Cardiac fibroblast (primary cell): Measurements from ENCODE around the gene PTPRH.

Experiments used
- DNase-seq, 2 donors: peaks; one replicate each; pipeline versions ENCODE4 v3.0.0 to v3.0.0-alpha.2; 2010; ENCODE audit warnings: low read depth in 2 of 2
- H3K4me3 ChIP-seq, 2 donors: replicated peaks in 1 of 2; 1 replicate in 1 of 2; 2 replicates in 1 of 2; pipeline ENCODE4 v1.5.1; 2011; ENCODE audit warnings: low read depth in 2 of 2, low read length in 2 of 2, mild to moderate bottlenecking in 2 of 2, moderate library complexity in 1 of 2
- TF ChIP-seq, protein P1 (sequence below): IDR thresholded peaks from one replicate; pipeline ENCODE4 v1.5.1; 2011; ENCODE audit warnings: low read depth, mild to moderate bottlenecking, low read length, inconsistent platforms

PTPRH gene

DNA sequence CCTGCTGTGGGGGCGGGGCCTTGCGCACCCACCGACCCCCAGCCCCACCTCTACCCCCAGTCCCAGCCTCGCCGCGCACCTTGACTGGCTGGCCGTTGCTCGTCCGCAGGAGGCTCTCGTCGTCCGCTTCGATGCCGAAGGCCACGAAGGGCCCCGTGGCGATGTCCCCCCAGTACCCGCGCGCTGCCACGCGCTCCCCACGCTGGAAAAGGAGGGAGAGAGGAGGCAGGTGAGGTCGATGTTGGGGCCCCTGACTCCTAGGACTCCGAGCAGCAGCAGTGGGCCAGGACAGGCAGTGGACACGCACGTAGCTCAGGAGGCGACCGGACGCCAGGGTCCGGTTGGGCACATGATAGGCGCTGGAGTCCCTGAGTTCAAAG lies 48.3 kb downstream of the PTPRH start:
- H3K4me3 ChIP-seq = no peak overlapping the region
- no peak for DNase-seq
- TF ChIP-seq, protein P1, sequence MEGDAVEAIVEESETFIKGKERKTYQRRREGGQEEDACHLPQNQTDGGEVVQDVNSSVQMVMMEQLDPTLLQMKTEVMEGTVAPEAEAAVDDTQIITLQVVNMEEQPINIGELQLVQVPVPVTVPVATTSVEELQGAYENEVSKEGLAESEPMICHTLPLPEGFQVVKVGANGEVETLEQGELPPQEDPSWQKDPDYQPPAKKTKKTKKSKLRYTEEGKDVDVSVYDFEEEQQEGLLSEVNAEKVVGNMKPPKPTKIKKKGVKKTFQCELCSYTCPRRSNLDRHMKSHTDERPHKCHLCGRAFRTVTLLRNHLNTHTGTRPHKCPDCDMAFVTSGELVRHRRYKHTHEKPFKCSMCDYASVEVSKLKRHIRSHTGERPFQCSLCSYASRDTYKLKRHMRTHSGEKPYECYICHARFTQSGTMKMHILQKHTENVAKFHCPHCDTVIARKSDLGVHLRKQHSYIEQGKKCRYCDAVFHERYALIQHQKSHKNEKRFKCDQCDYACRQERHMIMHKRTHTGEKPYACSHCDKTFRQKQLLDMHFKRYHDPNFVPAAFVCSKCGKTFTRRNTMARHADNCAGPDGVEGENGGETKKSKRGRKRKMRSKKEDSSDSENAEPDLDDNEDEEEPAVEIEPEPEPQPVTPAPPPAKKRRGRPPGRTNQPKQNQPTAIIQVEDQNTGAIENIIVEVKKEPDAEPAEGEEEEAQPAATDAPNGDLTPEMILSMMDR = no peak

DNA sequence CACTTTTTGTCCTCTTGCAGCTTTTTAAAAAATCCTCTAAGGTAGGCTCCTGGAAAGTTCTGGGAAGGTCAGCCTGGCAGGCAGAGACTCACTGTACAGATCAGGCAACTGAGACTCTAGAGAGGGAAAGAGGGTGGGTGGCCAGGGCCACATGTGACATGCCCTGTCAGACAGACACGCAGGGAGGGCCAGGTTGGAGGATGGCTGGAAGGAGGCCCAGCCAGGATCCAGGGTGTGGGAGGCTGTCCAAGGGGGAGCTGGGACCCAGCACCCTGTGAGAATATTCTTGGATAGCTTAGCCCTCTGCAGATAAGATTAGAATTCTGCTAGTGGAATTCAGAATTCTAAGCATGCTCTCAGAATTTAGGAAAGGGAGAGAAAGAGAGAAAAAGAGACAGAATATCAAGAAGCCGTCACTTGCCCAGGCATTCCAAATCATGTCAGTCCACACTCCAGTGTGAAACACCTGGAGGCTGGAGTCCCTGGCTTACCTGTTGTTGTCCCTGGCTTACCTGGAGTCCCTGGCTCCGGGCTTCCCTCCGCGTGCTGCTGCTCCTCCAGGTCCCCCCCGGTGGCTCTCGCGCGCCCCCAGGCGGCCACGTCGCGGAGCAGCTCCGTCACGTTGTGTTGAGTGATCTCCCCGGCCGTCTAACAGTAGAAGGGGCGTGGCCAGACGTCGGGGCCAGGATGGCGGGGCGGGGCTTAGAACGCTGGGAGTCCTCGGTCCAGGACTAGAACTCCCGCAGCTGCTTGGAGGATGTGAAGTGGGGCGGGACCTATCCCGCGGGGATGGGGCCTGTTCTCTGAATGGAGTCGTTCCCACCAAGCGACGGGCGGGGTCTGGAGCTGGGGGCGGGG lies 48.9 kb downstream of the PTPRH start:
- H3K4me3 ChIP-seq = no peak overlapping the region
- peak; percentile 85 to 87 for DNase-seq
- TF ChIP-seq, protein P1 = peak; percentile 94

DNA sequence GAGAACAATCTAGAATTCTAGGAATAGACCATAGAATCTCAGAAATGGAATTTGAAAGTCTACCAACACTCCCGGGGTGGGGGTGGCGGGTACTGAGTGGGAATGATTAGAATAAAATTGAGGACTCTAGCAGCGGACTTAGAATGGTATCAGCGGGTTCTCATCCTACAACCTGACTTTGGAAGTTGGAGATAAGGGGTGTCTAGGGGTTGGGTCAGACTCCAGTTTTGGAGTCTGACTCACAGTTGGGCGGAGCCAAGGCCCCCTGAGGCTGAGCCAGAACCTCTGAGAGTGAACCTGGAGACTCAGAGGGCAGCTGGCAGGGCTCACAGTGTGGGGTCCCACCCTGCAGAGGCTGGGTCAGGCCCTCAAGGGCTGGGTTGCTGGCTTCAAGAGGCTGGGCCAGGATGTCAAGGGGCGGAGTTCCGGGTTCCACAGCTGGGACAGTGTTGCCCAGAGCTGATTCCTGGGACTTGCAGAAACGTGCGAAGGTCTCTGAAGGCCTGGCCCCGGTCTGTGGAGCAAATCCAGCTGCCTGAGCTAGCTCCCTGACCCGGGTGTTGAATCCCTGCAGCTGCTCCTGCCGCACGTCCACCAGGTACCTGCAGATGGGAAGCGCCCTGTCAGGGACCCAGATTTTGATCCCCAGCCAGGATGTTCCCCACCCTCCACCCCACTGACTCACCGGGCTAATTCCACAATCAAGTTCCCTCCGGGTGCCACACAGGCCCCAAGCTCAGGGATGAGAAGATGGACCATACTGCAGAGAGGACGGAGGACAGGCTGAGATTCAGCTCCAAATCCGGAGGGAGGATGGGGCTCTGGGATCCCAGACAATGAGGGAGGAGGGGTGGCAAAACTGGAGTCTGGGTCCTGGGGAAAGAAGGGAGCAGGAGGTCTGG lies 50.2 kb downstream of the PTPRH start:
- peak; percentile 57 to 78 for DNase-seq
- no peak overlapping the region for H3K4me3 ChIP-seq
- TF ChIP-seq, protein P1 = no peak

DNA sequence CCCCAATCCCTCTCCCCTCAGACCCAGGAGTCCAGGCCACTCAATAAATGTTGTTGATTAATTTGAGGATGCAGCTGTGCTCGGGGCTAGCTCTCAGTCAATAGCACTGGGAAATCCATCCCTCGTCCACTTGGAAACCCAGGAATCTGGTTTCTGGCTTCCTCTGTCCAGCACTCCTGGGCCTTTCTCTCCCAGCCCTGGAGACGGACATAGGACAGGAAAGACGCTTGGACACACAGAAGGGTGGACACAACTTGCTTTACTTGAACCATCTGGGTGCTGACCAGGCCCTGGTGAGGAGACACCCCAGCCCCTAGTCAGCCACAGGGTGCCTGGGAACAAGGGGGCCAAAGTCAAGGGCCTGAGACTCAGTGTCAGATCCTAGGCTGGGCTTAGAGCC lies 50.9 kb downstream of the PTPRH start:
- no peak overlapping the region for H3K4me3 ChIP-seq
- TF ChIP-seq, protein P1 = no peak
- no peak for DNase-seq

DNA sequence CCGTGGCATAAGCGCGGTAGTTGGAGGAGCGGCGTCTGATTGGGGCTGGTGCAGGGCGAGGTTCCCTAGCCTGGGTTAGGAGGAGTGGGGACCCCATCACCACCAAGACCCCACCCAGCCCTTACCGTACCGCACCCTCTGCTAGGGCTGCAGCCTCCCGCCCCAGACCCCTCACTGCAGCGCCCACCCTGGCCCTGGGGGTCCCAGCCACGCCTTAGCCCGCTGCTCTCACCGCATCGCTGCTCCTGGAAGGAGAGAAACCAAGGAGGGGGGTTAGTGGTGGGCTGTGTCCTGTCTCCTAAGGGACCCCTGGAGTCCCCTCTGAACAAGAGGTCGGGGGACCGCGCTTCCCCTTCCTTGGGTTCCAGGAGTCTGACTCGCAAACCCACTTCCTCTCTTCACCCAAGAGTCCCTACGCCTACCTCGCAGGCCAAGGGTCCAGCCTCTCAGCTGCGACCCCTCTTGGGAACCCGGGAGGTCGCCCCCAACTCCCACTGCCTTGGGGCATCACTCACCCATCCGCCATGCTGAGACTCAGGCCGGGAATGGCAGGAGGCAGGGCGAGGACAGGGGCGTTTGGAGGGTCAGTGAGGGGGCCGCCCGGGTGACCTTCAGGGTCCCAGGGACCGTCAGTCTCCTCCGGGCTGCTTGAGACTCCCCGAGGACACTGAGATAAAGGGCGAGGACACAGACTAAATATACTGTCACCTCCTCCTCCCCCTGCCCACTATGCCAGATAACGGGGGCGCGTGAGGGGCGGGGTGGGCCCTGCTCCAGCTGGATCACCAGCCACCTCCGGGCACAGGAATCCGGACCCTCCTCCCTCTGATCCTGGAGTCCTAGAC lies 52.0 kb downstream of the PTPRH start, which contains the start of gene TNNI3:
Gene TNNI3 (minus strand): TSS at position 669 of the 845 bp plus-strand sequence. CDS start 143 bp downstream, at position 526.
- no peak for DNase-seq
- TF ChIP-seq, protein P1 = no peak
- H3K4me3 ChIP-seq = peak within 1 kb of the TSS in 1 of 2 donors; percentile 3
